CD4-positive, CD25-positive, alpha-beta regulatory T cell (primary cell): ENCODE results near the gene PYGB. TPM values are rescaled to one million over a fixed set of nuclear protein-coding genes. Genes with fewer than 3 reads are reported as not detected.
"Not testable (repeated sequence)": the region's sequence is repeated elsewhere in the genome, so short reads cannot be mapped to it uniquely, and the experiment has no call there.

Experiments
- ATAC-seq, 2 donors: fragments of 150-1000 bp; cut with Tn5 transposase; one replicate each; pipeline ENCODE4 v1.10.0; 2021; ENCODE audit warnings: low read depth in 2 of 2, moderate number of reproducible peaks in 2 of 2, moderate library complexity in 1 of 2
- DNase-seq, 3 donors: peaks; one replicate each; pipeline versions ENCODE4 v3.0.0 to v3.0.0-alpha.2; 2012 to 2022; ENCODE audit warnings: mixed read lengths in 1 of 3
- H3K27ac ChIP-seq: one replicate; pipeline ENCODE4 v1.7.0; 2013; ENCODE audit warnings: mild to moderate bottlenecking, low read length; ENCODE audit not compliant: insufficient read depth, poor library complexity, severe bottlenecking
- H3K27me3 ChIP-seq: one replicate; pipeline ENCODE4 v1.7.0; 2013; ENCODE audit warnings: low read length; ENCODE audit not compliant: control insufficient read depth, insufficient read depth
- H3K36me3 ChIP-seq: one replicate; pipeline ENCODE4 v1.7.0; 2013; ENCODE audit warnings: mild to moderate bottlenecking, low read length, moderate library complexity; ENCODE audit not compliant: control insufficient read depth, insufficient read depth
- H3K4me1 ChIP-seq: 2 replicates; pipeline ENCODE4 v1.7.0; 2013; ENCODE audit warnings: mild to moderate bottlenecking, low read length; ENCODE audit not compliant: insufficient read depth, control insufficient read depth, poor library complexity, severe bottlenecking
- H3K4me3 ChIP-seq: one replicate; pipeline ENCODE4 v1.7.0; 2013; ENCODE audit warnings: low read depth, mild to moderate bottlenecking, low read length, moderate library complexity
- H3K9me3 ChIP-seq, 2 experiments: 1 replicate in 1 of 2; 2 replicates in 1 of 2; pipeline ENCODE4 v1.7.0; 2013; ENCODE audit warnings: low read length in 2 of 2, mild to moderate bottlenecking in 1 of 2, moderate library complexity in 1 of 2; ENCODE audit not compliant: control insufficient read depth in 2 of 2
- H3K27ac Mint-ChIP-seq, 3 donors: one replicate each; pipeline ENCODE4 v1.8.0; 2020 to 2022; ENCODE audit warnings: mild to moderate bottlenecking in 3 of 3, mixed read lengths in 3 of 3, moderate library complexity in 2 of 3
- H3K27me3 Mint-ChIP-seq: one replicate; pipeline ENCODE4 v1.8.0; 2022; ENCODE audit warnings: mild to moderate bottlenecking, mixed read lengths
- H3K36me3 Mint-ChIP-seq: one replicate; pipeline ENCODE4 v1.8.0; 2020; ENCODE audit warnings: mixed read lengths
- H3K4me1 Mint-ChIP-seq, 4 donors: one replicate each; pipeline ENCODE4 v1.8.0; 2020 to 2022; ENCODE audit warnings: mixed read lengths in 4 of 4, mild to moderate bottlenecking in 1 of 4
- H3K4me3 Mint-ChIP-seq, 4 donors: one replicate each; pipeline ENCODE4 v1.8.0; 2020 to 2022; ENCODE audit warnings: mild to moderate bottlenecking in 4 of 4, mixed read lengths in 4 of 4, moderate library complexity in 3 of 4
- H3K9me3 Mint-ChIP-seq, 7 donors: one replicate each; pipeline ENCODE4 v1.8.0; 2020 to 2022; ENCODE audit warnings: mixed read lengths in 7 of 7, mild to moderate bottlenecking in 3 of 7, moderate library complexity in 2 of 7
- polyA plus RNA-seq, 4 donors: library from polyadenylated mRNA; unstranded; fragments of 300-500 nt; fragmentation: Illumina TruSeq; gene quantifications; one replicate each; pipeline ENCODE4 v1.2.3, GENCODE V29; 2021
- total RNA-seq: library from RNA; stranded (reverse); gene quantifications from one replicate; pipeline ENCODE4 v1.2.3, GENCODE V29; 2022

The PYGB gene
- total and polyA plus RNA-seq, 5 donors from 2014 or later = 37.2 to 64.6 (median 45.4) TPM

- H3K36me3 Mint-ChIP-seq = no peaks in the 10 kb centered on the region
- H3K4me3 Mint-ChIP-seq = no peak overlapping the region
- H3K27me3 ChIP-seq = no peaks in the 10 kb centered on the region
- H3K27ac ChIP-seq = no peak overlapping the region
- no peaks in the 10 kb centered on the region for H3K27me3 Mint-ChIP-seq
- no peaks in the 10 kb centered on the region for H3K36me3 ChIP-seq
- no peak for DNase-seq
- no peak overlapping the region for H3K4me3 ChIP-seq
- no peaks in the 10 kb centered on the region for H3K9me3 ChIP-seq
- H3K4me1 ChIP-seq = no peaks in the 10 kb centered on the region
- no peak for ATAC-seq
- peak overlapping the region in 1 of 3 donors; percentile 53 for H3K27ac Mint-ChIP-seq
- H3K4me1 Mint-ChIP-seq = no peaks in the 10 kb centered on the region
- no peaks in the 10 kb centered on the region for H3K9me3 Mint-ChIP-seq
Observed at GRCh38 chr20:25227317-25227831, 20.5 kb upstream of the PYGB start.

GRCh38 chr20:25229486-25230165, 18.3 kb upstream of the PYGB start:
- no peak for DNase-seq
- Mint-ChIP-seq H3K4me3 (no peak overlapping the region), H3K27ac (no peak overlapping the region), H3K36me3 (no peaks in the 10 kb centered on the region), H3K27me3 (peaks cover under 1% of the 10 kb centered on the region), H3K9me3 (no peaks in the 10 kb centered on the region), H3K4me1 (peaks cover 0 to 6% (median 0%) of the 10 kb centered on the region in 4 donors)
- no peaks in the 10 kb centered on the region for H3K27me3 ChIP-seq
- no peaks in the 10 kb centered on the region for H3K9me3 ChIP-seq
- no peak overlapping the region for H3K4me3 ChIP-seq
- no peaks in the 10 kb centered on the region for H3K36me3 ChIP-seq
- ATAC-seq = no peak
- H3K4me1 ChIP-seq = no peaks in the 10 kb centered on the region
- no peak overlapping the region for H3K27ac ChIP-seq

- H3K27me3 Mint-ChIP-seq = peaks cover 7% of the 10 kb centered on the region
- H3K27me3 ChIP-seq = no peaks in the 10 kb centered on the region
- DNase-seq = no peak
- no peak overlapping the region for H3K27ac Mint-ChIP-seq
- H3K4me1 ChIP-seq = no peaks in the 10 kb centered on the region
- no peak overlapping the region for H3K4me3 ChIP-seq
- ATAC-seq = no peak
- no peaks in the 10 kb centered on the region for H3K36me3 Mint-ChIP-seq
- peaks cover 0 to 6% (median 0%) of the 10 kb centered on the region in 4 donors for H3K4me1 Mint-ChIP-seq
- H3K9me3 Mint-ChIP-seq = no peaks in the 10 kb centered on the region
- H3K4me3 Mint-ChIP-seq = no peak overlapping the region
- no peaks in the 10 kb centered on the region for H3K9me3 ChIP-seq
- H3K27ac ChIP-seq = no peak overlapping the region
- no peaks in the 10 kb centered on the region for H3K36me3 ChIP-seq
Observed at GRCh38 chr20:25230166-25230831, 17.6 kb upstream of the PYGB start.

- ATAC-seq (no peak), DNase-seq (no peak)
- no peak overlapping the region for H3K4me3 Mint-ChIP-seq
- Histone ChIP-seq H3K9me3 (no peaks in the 10 kb centered on the region), H3K36me3 (no peaks in the 10 kb centered on the region), H3K27me3 (no peaks in the 10 kb centered on the region), H3K4me1 (no peaks in the 10 kb centered on the region), H3K4me3 (no peak overlapping the region), H3K27ac (no peak overlapping the region)
- peaks cover 0 to 6% (median under 1%) of the 10 kb centered on the region in 4 donors for H3K4me1 Mint-ChIP-seq
- H3K9me3 Mint-ChIP-seq = no peaks in the 10 kb centered on the region
- no peaks in the 10 kb centered on the region for H3K36me3 Mint-ChIP-seq
- H3K27me3 Mint-ChIP-seq = peaks cover 10% of the 10 kb centered on the region
- no peak overlapping the region for H3K27ac Mint-ChIP-seq
Observed at GRCh38 chr20:25233016-25233772, 14.7 kb upstream of the PYGB start.

GRCh38 chr20:25234009-25234849, 13.7 kb upstream of the PYGB start:
- Mint-ChIP-seq H3K27me3 (peaks cover 13% of the 10 kb centered on the region), H3K27ac (peak overlapping the region in 1 of 3 donors; percentile 56)
- not testable (repeated sequence) for H3K4me1 Mint-ChIP-seq, H3K4me3 Mint-ChIP-seq, H3K9me3 Mint-ChIP-seq, H3K9me3 ChIP-seq, H3K4me1 ChIP-seq, H3K4me3 ChIP-seq, DNase-seq, H3K27ac ChIP-seq, H3K36me3 Mint-ChIP-seq, ATAC-seq, H3K36me3 ChIP-seq, H3K27me3 ChIP-seq

- no peak overlapping the region for H3K27ac ChIP-seq
- H3K4me3 Mint-ChIP-seq = no peak overlapping the region
Observed at GRCh38 chr20:25236450-25237304, 11.2 kb upstream of the PYGB start.

More at GRCh38 chr20:25236450-25237304, 11.2 kb upstream of the PYGB start:
- peaks cover 0 to 6% (median under 1%) of the 10 kb centered on the region in 4 donors for H3K4me1 Mint-ChIP-seq
- no peaks in the 10 kb centered on the region for H3K4me1 ChIP-seq
- H3K4me3 ChIP-seq = no peak overlapping the region
- no peaks in the 10 kb centered on the region for H3K36me3 Mint-ChIP-seq
- H3K9me3 ChIP-seq = no peaks in the 10 kb centered on the region
- H3K27ac Mint-ChIP-seq = no peak overlapping the region
- H3K9me3 Mint-ChIP-seq = no peaks in the 10 kb centered on the region
- no peak for DNase-seq
- no peaks in the 10 kb centered on the region for H3K27me3 ChIP-seq
- H3K27me3 Mint-ChIP-seq = peaks cover 13% of the 10 kb centered on the region
- ATAC-seq = no peak
- H3K36me3 ChIP-seq = no peaks in the 10 kb centered on the region
